GM12892 (cell line): Measurements from ENCODE around the gene MYO1A.
"Not testable (repeated sequence)": the region's sequence is repeated elsewhere in the genome, so short reads cannot be mapped to it uniquely, and the experiment has no call there.

ENCODE experiments used
- POLR2A ChIP-seq: IDR thresholded peaks from 2 replicates; pipeline ENCODE4 v1.6.1; 2011; ENCODE audit warnings: low read depth, low read length, control low read depth
- POLR2AphosphoS5 ChIP-seq: IDR thresholded peaks from 2 replicates; pipeline ENCODE4 v1.6.1; 2011; ENCODE audit warnings: low read depth, low read length, control low read depth

DNA sequence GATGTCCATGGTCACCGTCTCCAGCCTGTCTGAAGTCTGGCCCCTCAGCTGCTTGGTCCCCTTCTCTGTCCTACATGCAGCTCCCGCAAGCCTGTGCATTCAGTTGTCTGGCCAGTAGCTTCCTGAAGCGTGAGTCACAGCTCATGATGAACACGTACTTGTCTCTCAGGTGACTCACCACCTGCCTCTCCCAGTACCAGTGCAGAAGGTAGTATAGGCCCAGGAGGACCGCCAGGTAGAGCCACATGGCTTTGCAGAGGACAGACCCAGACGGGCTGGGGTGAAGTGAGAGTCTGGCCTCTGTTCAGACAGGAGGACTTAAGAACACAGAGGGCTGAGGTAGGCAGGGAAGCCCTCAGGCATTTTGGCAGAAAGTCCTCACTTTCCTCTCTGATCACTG lies 64.2 kb downstream of the MYO1A start:
- not testable (repeated sequence) for TF ChIP-seq POLR2A, POLR2AphosphoS5
